GM18502 (cell line): ENCODE data around the gene BCHE.

Source experiments
- ATAC-seq: cut with Tn5 transposase; IDR thresholded peaks from one replicate; pipeline ENCODE4 v1.9.1; 2021; ENCODE audit warnings: mild to moderate bottlenecking; ENCODE audit not compliant: unreplicated experiment, poor library complexity

The BCHE gene

DNA sequence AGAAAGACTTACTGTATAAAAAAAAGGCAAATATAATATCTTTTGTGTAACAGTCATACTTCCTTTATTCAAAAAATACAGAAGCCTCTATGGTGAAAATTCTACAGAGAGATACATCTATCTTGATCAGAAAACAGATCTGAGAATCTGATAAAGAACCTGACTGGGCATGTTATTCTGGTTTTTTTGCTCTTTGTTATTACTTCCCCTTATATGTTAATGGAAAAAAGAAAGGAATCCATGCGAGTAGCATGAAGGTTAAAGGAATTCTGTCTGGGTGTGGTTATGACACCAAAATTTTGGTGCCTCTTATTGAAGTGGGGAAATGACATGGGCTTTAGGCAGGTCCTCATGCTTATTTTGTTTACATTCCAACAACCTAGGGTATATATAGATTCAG lies 81.7 kb downstream of the BCHE start:
- ATAC-seq: no peak

DNA sequence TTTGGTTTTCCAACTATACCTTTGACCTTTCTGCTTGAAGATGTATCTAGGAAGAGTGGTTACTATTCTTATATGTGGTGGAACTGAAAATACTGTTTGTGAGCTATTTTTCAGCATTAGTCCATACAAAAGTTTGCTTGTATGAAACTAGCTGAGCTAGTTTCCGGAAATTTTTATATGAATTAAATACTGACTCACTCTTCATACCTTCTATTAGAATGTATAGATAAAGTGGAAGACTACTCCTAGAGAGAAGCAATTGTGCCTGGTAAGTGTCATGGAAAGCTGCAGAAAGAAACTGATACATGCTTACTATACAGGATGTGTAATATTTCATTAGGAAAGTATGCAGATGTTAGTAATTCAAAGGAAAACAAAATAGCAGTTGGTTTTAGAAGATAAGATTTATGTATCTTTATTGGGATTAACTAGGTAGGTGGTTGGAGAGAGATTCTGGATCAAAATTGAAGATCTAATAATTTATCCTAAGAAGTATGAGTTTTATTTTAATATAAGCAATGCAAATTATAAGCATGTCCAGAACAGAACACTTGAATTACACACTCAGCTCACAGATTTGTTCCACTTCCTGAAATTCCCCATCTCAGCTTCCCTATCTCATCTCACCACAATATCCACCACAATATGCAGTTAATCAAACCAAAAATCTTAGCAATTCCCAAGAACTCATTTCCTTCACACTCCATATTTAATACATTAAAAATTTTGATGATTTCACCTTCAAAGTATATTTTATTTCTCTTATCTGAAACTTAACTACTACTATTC lies 82.8 kb downstream of the BCHE start:
- ATAC-seq: no peak

DNA sequence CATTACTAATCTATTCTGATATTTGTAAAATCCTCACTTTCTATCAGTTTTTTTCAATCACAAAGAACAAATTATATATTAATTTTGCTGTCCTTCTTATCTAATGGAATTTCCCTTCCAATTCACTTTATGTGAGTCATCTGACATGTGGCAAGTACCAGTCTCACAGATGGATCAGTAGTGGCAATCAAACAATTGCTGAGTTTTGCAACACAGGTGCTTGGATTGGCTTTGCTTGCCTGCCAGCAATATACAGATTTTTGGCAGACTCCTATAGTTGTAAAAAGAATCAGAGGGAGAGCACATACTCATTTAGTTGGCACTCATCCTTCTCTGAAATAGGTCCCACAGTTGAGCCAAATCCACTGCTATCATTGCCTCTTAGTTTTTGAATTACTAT lies 83.7 kb downstream of the BCHE start:
- ATAC-seq: no peak

DNA sequence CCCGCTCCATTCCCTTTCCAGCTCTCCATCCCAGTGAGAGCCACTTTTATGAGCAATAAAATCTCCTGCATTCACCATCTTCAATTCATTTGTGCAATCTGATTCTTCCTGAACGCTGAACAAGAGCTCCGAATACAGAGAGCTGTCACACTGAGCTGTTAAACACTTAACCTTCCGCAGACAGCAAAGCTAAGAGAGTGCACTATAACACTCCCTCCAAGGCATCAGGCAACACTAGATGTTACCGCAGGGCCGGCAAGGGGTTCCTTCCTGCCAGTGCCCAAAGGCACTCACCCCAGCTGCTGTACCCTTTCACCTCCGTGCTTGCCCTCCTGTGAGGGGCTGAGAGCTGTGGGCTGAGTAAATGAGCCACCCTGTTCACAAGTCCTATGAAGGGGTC lies 85.6 kb downstream of the BCHE start:
- no peak for ATAC-seq

DNA sequence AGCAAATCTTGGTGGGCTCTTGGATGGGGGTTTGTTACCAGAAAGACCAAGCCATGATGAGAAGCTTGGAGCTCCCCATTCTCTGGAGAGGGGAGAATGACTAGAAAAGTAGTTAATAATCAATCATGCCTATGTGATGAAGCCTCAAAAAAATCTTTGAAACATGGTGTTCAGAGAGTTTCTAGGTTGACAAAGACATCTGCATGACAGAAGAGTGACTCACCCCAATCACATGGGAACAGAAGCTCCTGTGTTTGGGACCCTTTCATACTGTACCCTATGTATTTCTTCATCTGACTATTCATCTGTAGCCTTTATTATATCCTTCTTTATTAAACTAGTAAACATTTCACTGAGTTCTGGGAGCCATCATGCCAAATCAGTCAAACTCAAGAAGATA lies 87.4 kb downstream of the BCHE start:
- ATAC-seq: no peak

DNA sequence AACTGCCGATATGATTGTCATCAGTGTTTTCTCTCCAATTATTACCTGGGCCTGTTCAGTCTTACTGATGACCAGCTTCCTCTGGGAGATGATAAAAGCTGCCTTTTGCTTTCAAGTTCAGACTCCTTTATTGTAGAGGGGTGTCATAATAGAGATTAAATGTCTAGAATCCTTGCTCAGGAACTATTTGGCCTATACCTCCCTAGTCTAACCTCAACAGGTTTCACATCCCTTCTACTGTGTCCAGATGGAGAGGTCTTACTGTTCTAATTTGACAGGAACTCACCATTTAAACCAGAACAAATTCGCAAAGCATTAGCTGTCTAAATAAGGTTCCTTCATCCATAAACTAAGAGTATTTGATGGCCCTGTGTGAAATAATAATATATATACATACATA lies 88.0 kb downstream of the BCHE start:
- no peak for ATAC-seq

DNA sequence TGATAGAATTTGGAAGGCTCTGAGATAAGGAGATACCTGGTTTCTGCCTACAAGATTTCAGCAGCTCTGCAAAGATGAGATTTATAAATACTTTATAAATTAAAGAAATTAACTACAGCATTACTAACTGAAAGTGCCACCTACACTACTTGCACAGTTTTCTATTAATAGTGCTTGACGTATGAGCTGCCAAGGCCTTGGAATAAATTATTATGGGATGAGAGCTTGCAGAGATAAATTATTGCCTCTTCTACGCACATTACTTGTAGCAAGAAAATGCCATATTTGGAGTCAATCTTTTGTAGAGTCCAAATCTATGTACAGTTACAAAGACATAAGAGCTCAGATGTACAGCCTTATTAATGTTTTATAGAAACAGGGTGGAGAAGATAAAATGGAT lies 89.1 kb downstream of the BCHE start:
- no peak for ATAC-seq

DNA sequence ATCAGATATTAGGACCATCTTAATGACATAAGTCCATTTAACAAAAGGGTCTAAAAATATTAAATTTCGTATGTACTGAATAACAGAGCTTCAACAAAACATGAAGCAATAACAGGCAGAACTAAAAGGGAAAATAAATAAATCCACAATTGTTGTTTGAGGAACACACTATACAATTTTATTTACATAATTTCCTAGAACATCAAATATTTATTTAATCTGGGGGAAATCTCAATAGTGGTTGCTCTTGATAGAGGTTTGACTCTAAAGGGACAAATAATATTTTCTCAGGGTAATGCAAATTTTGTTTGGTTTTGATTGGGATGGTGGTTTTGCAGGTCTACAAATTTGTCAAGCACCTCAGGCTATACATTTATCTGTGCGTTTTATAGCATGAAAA lies 90.3 kb downstream of the BCHE start:
- ATAC-seq: no peak

DNA sequence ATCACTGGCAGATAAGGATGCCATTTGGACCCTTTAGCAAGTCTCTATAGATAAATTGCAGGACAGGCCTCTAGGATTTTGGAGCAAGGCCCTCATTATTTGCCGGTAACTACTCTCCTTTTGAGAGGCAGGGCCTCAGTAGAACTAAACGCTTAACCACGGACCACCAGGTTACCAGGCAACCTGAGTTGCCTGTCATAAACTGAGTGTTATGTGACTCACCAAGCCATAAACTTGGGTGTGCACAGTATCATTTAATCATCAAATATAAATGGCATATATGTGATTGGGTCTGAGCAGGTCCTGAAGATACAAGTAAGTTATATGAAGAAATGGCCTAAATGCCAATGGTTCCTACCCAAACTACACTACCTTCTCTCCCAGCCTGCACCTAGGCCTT lies 93.2 kb downstream of the BCHE start:
- no peak for ATAC-seq

DNA sequence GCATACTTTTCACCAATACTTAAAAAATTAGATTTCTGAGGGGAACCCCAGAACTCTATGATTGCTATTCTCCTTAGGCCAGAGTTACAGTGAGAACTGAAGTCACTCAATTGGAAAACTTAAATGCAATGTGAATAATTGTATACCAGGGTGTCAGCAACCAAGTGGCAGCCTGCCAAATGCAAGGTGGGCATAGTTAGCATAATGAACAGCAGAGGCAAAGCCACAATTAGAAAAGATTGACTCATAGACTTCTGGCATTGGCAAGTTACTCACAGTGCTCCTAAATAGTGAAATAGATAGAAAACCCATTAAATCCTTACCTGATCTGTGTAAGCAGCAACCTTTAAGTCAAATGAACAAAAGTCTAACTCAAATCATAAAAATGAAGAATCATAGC lies 94.9 kb downstream of the BCHE start:
- ATAC-seq: no peak

DNA sequence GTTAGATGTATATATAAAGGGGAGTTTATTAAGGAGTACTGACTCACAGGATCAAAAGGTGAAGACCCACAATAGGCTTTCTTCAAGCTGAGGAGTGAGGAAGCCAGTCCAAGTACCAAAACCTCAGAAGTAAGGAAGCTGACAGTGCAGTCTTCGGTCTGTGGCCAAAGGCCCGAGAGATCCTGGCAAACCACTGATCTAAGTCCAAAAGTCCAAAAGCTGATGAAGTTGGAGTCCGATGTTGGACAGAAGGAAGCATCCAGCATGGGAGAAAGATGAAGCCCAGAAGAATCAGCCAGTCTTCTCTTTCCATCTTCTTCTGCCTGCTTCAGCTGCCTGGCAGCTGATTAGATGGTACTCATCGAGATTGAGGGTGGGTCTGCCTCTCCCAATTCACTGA lies 107.5 kb downstream of the BCHE start:
- ATAC-seq: no peak

DNA sequence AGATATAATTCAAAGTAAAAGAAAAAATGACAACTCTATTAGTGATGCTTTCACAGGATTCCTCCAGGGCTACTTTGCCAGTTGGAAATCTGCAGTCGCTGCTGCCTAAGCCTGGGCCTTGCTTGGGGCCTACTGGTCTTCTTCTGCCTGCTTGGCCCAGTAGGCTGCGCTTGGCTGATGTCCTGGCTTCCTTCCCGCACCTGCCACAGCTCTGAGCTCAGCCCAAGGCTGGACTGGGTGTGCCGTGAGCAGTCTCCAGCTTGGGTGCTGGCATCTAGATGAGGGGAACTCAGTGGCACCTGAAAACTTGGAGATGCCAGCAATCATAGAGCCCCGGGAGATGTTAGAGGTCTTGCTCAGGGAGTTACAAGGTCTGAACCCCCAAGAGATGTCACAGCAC lies 108.3 kb downstream of the BCHE start:
- ATAC-seq: no peak

DNA sequence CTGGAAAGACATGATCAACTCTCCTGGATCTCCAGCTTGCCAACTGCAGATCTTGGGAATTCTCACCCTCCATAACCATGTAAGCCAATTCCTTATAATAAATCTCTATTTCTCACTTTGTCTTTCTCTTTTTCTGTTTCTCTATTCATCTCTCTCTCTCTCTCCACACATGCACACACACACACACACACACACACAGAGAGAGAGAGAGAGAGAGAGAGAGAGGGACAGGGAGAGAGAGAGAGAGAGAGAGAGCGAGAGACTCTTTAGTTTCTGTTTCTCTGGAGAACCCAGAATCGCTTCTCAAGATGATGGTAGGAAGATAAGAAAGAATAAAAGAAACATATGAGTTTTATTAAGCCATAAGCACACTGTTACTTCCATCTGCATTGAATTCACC lies 111.9 kb downstream of the BCHE start:
- ATAC-seq: no peak
